Measurements from ENCODE around the gene FEN1. TPM values are rescaled to one million over a fixed set of nuclear protein-coding genes. Genes with fewer than 3 reads are reported as not detected.
A peak's percentile ranks its signal among the peaks of the same experiment; 100 is the strongest.

Gene FEN1
- total and polyA plus RNA-seq, 8 donors, result 4.2 to 24.6 (median 10.0) TPM; not detected in 1

DNA sequence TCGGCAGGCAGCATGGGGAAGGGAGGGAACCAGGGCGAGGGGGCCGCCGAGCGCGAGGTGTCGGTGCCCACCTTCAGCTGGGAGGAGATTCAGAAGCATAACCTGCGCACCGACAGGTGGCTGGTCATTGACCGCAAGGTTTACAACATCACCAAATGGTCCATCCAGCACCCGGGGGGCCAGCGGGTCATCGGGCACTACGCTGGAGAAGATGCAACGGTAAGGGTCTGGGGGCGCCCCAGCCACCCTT is 35.6 kb downstream of the FEN1 start:
- no peaks in the 10 kb centered on the region for H3K9me3 ChIP-seq
- H3K4me3 ChIP-seq, result peak overlapping the region; percentile 49 to 70 (median 60)
- no peaks in the 10 kb centered on the region for H3K36me3 ChIP-seq
- peaks cover 14 to 62% (median 33%) of the 10 kb centered on the region in 4 donors for H3K4me1 ChIP-seq
- no peak for TF ChIP-seq EP300 (IDR thresholded peaks at IDR 0.05)
- no peak for TF ChIP-seq POLR2AphosphoS5 (IDR thresholded peaks at IDR 0.05)
- TF ChIP-seq, protein P1, sequence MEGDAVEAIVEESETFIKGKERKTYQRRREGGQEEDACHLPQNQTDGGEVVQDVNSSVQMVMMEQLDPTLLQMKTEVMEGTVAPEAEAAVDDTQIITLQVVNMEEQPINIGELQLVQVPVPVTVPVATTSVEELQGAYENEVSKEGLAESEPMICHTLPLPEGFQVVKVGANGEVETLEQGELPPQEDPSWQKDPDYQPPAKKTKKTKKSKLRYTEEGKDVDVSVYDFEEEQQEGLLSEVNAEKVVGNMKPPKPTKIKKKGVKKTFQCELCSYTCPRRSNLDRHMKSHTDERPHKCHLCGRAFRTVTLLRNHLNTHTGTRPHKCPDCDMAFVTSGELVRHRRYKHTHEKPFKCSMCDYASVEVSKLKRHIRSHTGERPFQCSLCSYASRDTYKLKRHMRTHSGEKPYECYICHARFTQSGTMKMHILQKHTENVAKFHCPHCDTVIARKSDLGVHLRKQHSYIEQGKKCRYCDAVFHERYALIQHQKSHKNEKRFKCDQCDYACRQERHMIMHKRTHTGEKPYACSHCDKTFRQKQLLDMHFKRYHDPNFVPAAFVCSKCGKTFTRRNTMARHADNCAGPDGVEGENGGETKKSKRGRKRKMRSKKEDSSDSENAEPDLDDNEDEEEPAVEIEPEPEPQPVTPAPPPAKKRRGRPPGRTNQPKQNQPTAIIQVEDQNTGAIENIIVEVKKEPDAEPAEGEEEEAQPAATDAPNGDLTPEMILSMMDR (IDR thresholded peaks at IDR 0.05), result no peak
- peaks cover 0 to 28% (median 5%) of the 10 kb centered on the region in 3 donors for H3K27me3 ChIP-seq
- WGBS, 5 donors, result 0 to 2% (median 1%) methylated on average over 8 to 16 of the region's 16 CpGs
- intact Hi-C loops (cut with DNase I; ENCODE audit: low total_unique reads), result no loop called here
- DNase-seq, result no peak
- peak overlapping the region; percentile 59 to 85 (median 69) for H3K27ac ChIP-seq

DNA sequence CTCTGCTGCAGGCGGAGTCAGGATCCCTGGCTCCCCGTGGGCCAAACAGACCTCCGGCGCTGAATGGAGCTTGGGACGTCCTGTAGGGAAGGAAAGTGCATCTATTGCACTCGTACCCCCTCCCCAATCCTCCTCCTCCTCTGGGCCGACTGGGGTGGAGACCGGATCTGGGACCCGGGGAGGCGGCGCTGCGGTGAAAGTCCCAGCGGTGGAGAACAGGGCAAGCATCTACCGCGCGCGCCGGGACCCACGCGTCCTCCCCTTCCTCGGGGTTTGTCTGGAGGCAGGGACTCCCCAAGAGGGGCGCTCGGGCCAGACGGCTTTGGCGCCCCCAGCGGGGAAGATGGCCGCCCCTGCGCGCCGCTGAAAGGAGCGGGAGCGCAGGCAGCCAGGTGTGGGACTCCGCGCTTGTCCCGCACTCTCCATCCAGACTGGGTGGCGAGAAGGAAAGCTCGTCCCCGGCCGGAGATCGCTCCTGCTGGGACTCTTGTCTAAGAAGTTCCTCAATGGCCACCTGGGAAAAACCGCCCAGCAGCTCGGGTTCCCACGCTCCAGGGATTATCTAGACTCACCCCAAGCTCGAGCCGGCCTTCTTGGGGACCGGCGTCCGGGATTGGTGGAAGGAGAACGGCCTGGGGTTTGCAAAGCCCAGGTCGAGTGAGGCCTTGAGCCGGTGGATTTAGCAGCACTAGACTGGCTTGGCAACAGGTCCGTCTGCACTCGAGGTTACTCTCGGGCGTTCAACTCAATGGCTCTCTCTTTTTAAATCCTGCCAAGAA is 36.1 kb downstream of the FEN1 start:
- peak in 1 of 2 donors; percentile 74 for DNase-seq
- Histone ChIP-seq H3K27me3 (peaks cover 0 to 28% (median 5%) of the 10 kb centered on the region in 3 donors), H3K36me3 (no peaks in the 10 kb centered on the region), H3K4me1 (peaks cover 14 to 66% (median 33%) of the 10 kb centered on the region in 4 donors), H3K4me3 (peak overlapping the region; percentile 49 to 70 (median 60)), H3K9me3 (no peaks in the 10 kb centered on the region), H3K27ac (peak overlapping the region; percentile 59 to 85 (median 69))
- 0 to 16% (median 1%) methylated on average over 4 to 55 of the region's 55 CpGs for WGBS, 5 donors
- no peak for TF ChIP-seq EP300 (IDR thresholded peaks at IDR 0.05)
- no peak for TF ChIP-seq POLR2AphosphoS5 (IDR thresholded peaks at IDR 0.05)
- no peak for TF ChIP-seq POLR2A (IDR thresholded peaks at IDR 0.05)
- TF ChIP-seq, protein P1 (IDR thresholded peaks at IDR 0.05), result peak in 2 of 7 experiments; percentile 2 to 34
- intact Hi-C loops (cut with DNase I; ENCODE audit: low total_unique reads), result no loop called here

DNA sequence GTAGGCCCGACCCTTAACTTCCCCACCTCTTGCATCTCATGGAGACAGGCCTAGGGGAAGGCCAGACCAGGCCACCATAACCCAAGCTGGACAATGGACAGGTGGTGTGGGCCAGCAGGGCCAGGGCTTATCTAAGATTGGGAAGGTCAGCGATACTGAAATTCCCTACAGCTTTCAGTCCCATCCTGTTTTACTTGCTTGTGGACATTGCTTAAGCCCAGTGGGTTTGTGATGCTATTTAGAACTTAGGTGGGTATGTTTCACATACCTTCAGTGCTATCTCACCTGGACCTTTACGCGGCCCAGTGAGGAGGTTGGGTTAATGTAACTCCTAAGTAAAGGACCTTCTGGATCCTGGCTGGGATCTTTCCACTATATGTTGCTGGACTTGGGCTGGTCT is 37.1 kb downstream of the FEN1 start:
- H3K4me1 ChIP-seq, result peaks cover 16 to 76% (median 33%) of the 10 kb centered on the region in 4 donors
- DNase-seq, result no peak
- H3K4me3 ChIP-seq, result peak overlapping the region in 1 of 4 donors; percentile 70
- intact Hi-C loops (cut with DNase I; ENCODE audit: low total_unique reads), result no loop called here
- no peaks in the 10 kb centered on the region for H3K36me3 ChIP-seq
- H3K27me3 ChIP-seq, result peaks cover 0 to 28% (median 5%) of the 10 kb centered on the region in 3 donors
- no peak for TF ChIP-seq EP300 (IDR thresholded peaks at IDR 0.05)
- TF ChIP-seq, protein P1 (IDR thresholded peaks at IDR 0.05), result no peak
- TF ChIP-seq POLR2A (IDR thresholded peaks at IDR 0.05), result no peak
- no peak for TF ChIP-seq POLR2AphosphoS5 (IDR thresholded peaks at IDR 0.05)
- H3K27ac ChIP-seq, result peak overlapping the region; percentile 8 to 85 (median 69)
- WGBS, 5 donors, result 70 to 76% (median 73%) methylated on average over 4 of the region's 4 CpGs
- no peaks in the 10 kb centered on the region for H3K9me3 ChIP-seq

DNA sequence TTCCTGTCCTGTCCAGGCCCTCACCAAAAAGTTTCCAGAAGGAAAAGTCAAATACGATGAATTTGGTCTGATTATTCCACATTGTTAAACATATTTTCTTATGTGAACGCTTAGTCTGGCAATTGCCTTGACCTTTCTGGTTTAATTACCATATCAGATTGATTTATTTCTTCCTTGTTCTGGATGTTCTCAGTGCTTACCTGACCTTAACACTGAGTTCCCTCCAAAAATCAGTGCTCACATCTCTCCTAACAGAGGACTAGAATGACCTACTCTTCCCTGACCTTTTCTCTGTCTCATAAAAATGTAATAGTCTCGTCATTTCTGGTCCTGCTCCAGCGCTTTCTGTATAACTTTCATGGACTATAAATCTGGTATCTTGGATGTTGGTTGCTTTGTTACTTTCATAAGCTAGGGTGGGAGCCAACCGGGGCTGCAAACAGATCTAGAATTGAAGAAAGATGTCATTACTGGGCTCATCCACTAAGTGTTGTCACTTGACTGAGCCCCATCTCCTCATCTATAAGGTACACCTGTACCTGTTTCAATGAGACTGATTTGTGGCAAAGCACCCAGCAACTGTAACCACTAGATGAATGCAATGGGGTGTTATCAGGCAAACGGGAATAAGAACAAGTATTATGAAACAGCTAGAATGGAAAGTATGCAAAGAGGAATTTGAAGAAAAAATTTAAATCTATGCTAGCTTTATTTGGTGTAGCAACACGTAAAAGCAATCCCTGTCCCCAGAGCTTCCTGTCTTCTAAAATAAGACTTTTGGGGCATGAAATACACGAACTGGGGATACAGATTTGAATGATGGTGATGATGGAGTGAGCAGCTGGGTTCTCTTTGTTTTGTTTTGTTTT is 37.8 kb downstream of the FEN1 start:
- TF ChIP-seq, protein P1 (IDR thresholded peaks at IDR 0.05), result no peak
- no peak for TF ChIP-seq EP300 (IDR thresholded peaks at IDR 0.05)
- peak in 1 of 3 donors; percentile 34 for TF ChIP-seq POLR2AphosphoS5 (IDR thresholded peaks at IDR 0.05)
- peaks cover 21 to 83% (median 33%) of the 10 kb centered on the region in 4 donors for H3K4me1 ChIP-seq
- peaks cover 0 to 28% (median 5%) of the 10 kb centered on the region in 3 donors for H3K27me3 ChIP-seq
- H3K9me3 ChIP-seq, result no peaks in the 10 kb centered on the region
- intact Hi-C loops (cut with DNase I; ENCODE audit: low total_unique reads), result no loop called here
- no peaks in the 10 kb centered on the region for H3K36me3 ChIP-seq
- H3K4me3 ChIP-seq, result peak overlapping the region in 1 of 4 donors; percentile 70
- no peak for DNase-seq
- H3K27ac ChIP-seq, result peak overlapping the region in 4 of 5 donors; percentile 50 to 85 (median 76)
- whole genome bisulfite sequencing, 5 donors, result 45 to 59% (median 48%) methylated on average over 8 of the region's 8 CpGs

All from stomach (tissue), 9 donors.